Activated T-cell treated with anti-CD3 and anti-CD28 coated beads for 1 hour (primary cell): ENCODE results near the gene EPHA4.

Source experiments
- DNase-seq: peaks from one replicate; pipeline ENCODE4 v3.0.0-alpha.2; 2020; ENCODE audit warnings: low read depth

Gene EPHA4

GRCh38 chr2:221504905-221505304 lies 67.2 kb downstream of the EPHA4 start:
- no peak for DNase-seq

- no peak for DNase-seq
Measured at GRCh38 chr2:221503965-221504364, 68.1 kb downstream of the EPHA4 start.

DNA sequence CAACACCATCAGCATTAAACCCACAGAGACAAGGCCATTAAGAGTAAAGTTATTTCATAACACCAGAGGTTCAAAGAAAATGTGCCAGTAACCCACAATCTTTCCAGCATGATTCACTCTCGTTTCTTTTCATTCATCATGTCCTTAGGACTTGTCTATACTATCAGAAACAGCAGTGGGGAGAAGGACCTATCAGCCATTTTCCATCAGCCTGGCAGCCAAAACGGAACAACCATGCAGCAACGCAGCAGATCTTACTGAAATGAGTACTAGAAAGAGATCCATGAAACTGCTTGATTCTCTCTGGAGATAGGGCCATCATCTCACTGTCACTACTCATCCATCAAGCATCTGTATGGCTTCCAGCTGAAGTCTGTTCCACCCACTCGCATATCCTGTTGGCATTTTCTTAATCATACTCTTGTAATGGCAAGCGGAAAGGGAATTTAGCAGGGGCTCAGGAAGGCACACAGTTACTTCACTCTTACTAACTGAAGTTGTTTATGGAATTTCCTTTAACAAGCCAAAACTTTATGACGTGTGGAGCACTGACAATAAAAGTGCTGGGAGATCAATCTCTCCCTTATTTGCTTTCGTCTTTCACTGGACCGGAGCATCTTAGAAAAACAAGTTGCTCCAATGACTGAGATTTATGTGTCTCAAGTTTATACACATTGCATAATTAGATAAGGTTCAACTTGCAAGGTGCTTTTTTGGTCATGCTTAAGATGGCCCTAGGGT lies 69.7 kb downstream of the EPHA4 start:
- DNase-seq: no peak

GRCh38 chr2:221501883-221502269 lies 70.2 kb downstream of the EPHA4 start:
- no peak for DNase-seq

GRCh38 chr2:221501210-221501882 lies 70.8 kb downstream of the EPHA4 start:
- DNase-seq: no peak

GRCh38 chr2:221500501-221501209 lies 71.4 kb downstream of the EPHA4 start:
- DNase-seq: no peak

DNA sequence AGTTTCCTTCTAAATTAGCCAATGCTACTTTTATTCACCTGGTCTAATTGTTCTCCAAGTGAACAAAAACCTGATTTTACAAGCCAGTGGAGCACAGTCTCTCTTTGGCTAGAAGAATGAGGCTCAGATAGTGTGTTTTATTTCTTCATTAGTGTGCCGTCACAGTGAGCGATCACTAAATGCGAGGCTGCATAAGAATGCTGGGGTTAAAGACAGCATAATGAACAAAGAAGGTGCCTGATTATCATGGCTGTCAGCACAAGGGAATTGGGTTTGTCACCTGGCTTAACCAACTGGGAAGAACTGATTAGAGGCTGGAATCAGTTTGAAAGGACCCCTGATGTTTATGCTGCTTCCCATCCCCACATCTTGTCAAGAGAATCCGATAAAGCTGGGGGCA lies 76.4 kb downstream of the EPHA4 start:
- DNase-seq: no peak

DNA sequence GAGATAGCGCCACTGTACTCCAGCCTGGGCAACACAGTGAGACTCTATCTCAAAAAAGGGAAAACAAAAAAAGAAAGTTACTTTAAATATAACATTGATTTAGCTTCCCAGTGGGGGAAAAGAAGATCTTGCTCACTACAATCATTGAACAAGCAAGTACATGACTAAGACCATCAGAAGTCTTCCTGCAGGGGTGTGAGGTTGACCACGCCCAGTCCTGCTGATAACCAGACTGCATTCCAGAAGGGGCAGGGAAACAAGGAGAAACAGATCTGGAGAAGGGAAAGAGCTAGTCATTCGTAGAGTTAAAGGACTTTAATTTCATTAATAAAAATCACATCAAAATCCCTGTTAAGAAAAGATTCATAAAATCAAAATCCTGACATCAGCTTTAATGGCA lies 77.5 kb downstream of the EPHA4 start:
- no peak for DNase-seq

DNA sequence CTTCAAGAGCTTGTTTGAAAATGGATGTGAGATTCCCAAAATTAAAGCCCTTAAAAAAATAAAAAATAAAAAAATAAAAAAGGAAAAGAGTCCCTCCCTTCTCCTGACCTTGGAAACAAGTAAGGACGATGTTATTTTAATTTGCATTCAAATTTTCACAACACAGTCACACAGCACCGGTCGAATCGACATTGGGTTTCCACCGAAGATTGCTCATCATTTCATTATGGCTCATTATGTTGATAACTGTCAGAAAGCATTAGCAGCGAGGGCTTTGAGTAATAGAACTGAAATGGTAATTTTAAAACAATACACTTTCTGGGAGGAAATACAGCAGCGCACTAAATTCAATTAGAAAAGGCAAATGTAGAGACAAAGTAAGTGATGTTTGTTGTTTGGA lies 78.7 kb downstream of the EPHA4 start:
- no peak for DNase-seq

GRCh38 chr2:221492636-221493035 lies 79.5 kb downstream of the EPHA4 start:
- no peak for DNase-seq

DNA sequence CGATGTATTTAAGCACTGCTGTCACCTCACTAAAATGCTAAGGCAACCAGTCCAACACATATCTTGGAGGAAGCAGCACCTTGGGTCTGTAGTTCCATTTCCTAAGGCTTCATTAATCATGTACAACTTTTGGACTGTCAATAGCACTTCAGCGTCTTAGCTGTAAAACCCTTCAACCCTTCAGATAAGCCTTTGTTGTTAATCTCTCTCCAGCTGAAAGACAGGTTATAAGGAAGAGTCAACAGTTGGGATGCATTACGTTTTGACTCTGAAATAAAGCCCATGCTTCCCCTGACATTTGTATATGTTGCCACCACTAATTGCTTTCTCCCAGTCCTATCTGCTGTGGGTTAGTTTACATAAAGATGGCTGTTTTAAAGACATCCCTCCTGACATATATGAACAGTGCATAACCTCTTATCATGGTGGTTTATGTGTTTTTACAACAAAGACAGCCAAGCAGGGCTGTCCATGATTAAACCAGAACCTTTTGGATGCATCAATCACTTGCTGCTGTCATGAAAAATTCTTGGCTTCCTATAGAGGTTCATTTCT lies 81.5 kb downstream of the EPHA4 start:
- DNase-seq: no peak

DNA sequence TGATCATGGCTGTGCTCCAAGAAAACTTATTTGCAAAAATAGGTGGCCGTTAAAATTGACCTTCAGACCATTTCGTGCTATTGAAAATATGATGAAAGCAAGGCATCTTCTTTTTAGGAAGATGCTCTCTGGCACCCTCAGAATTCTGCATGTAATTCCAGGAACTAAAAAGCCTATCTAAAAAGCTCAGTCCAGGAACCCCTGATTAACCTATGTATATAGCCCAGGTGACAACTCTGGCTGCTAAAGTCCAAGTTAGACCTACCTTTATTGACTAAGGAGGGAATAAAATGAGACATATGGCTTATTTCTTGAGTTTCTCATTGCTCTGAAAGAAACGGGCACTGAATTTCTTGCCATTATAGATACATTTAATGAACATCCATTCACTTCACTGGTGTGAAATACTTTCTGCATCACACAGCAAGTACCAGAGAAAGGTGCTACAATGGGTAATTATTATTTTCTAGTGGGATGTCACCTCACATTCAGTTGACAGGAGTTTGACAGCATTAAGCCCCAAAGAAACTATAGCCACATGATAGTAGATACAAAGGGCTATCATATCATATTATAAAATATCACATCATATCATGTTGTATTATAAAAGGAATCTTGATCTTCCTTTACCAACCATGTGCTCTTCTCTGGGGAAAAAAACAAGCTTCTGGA lies 83.8 kb downstream of the EPHA4 start:
- no peak for DNase-seq

GRCh38 chr2:221486106-221486505 lies 86.0 kb downstream of the EPHA4 start:
- DNase-seq: no peak

DNA sequence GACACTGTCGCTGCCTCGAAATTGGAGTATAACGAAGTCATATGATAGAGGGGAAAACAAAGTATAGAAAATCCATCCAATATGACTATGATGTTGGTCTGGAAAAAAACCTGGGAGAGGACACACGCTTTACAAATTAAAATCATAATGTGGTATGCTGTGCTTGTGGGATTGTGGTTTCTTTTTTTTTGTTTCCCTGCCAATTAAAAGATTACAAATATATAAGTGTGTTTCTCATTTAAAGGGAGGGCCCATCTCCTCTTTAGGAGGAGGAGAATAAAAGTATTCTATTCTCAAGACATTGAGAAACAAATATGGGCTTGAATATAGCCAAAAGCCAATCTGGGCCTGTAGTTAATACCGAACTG lies 86.6 kb downstream of the EPHA4 start:
- no peak for DNase-seq

DNA sequence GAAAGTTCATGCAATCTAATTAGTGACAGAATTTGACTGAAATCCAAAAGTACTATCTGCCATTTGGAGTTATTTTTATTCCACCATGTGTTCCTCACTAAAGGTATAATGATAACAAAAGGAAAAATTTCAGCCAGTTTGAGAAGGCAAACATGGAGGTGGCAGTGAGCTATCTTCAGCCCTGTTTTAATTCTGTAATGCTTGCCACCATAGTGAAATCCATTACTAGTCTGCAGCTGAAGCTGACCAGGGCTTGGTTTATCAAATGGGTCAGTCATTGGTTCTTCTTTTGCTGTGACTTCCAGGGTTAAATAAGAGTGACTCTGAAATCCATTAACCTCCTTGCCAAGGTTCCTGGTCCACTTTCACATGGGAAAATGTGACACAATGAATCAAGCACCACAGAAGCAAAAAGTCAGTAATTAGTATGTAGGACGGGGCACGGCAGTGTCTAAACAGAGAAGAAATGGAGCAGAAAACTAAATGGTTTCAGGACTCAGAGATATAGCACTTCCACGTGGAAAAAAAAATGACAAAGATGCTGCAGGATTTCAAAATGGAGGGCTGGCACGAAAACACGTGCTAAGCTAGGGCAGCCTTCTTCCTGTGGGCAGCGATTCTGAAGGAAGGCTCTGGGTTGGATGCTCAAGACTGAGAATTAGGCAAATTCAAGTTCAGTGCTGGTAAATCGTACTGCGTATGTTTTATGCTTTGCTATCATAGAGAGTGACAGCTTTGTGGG lies 87.2 kb downstream of the EPHA4 start:
- DNase-seq: no peak

- DNase-seq: no peak
Measured at GRCh38 chr2:221482666-221483455, 89.2 kb downstream of the EPHA4 start.

DNA sequence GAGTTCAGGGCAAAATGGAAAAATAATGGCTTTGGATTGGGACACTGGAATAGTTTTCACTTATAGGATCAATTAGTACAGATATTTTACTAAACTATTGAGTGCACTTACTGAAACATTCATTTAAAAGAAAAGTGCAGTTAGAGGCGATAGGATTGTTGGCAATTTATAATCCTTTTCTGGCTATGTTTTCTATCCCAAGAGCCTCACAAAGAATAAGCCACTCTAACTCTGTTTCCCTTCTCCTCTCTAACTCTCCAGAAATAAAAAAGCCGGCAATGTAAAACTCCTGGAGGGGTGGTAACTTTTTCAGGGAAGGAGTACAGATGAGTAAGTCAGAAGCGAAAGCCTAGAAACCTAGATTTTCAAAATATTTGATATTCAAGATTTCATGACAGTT lies 91.3 kb downstream of the EPHA4 start:
- no peak for DNase-seq

GRCh38 chr2:221480163-221480562 lies 91.9 kb downstream of the EPHA4 start:
- DNase-seq: no peak

DNA sequence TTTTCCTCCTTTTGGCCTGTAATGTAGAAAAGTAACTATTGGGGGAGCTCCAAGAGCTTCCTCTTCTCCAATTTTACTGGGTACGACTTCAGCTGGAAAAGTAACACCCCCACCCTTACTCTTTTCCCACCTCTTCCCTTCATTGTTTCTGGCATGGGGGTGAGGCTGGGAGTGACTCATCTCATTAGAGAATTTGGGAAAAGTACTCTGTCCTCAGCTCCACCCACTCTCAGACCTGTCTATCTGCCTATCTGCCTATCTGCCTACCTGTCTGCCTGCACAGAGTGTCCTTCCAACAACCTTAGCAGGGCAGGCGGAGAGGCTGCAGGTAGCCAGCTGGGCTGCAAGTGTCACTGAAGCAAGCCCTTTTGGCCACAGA lies 93.6 kb downstream of the EPHA4 start:
- DNase-seq: no peak

DNA sequence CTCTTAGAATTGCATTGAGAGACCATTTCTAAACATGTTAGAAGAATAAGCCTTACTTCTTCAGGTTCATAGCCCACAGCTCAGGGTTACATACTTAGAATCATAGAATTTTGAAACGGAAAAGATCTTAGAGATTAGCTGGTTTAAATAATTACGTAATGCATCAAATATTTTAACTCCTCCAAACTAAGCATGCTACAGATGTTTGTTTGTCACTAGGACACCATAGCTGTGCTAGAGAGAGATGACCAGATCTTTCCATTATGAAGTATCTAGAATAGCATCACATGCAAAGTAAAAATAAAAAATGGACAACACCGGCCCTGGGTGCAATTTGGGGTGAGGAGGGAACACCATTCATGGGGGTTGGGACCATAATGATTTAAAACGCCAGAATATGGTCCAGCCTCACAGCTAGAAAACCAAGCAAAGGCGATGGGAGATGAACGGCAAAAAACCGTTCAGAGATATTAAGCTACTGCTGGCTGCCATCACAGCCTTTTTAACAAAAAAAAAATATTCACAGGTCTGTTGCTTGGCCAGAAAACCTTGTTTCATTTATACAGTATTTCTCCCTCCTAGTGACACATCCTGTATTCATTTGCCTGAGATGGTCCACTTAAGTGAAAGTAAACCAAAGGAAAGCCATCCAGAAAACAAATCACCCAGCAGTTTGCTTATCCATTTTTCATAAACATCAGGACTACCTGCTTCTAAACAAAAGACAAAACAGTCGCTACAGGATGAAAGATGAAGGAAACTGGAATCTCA lies 94.2 kb downstream of the EPHA4 start:
- DNase-seq: no peak
